ENCODE data around the gene ZNF8.
A peak's percentile ranks its signal among the peaks of the same experiment; 100 is the strongest.

Gene ZNF8

GRCh38 chr19:58318297-58318696 is 39.5 kb downstream of the ZNF8 start:
- no peak overlapping the region for H3K9ac ChIP-seq (ENCODE audit: low read length)
- no peaks in the 10 kb centered on the region for H3K4me1 ChIP-seq (ENCODE audit: control insufficient read depth, insufficient read depth, low read depth, low read length)
- H2AFZ ChIP-seq (ENCODE audit: low read depth, low read length): no peak overlapping the region
- H3K4me2 ChIP-seq (ENCODE audit: low read length, poor library complexity, severe bottlenecking): no peak overlapping the region
- H3K27ac ChIP-seq (ENCODE audit: low read length, poor library complexity, severe bottlenecking): no peak overlapping the region
- H2AK5ac ChIP-seq (ENCODE audit: low read length, severe bottlenecking): no peak overlapping the region
- no peak overlapping the region for H3K4me3 ChIP-seq (ENCODE audit: insufficient read depth in 1 of 2, low read depth in 1 of 2, low read length in 2 of 2)
- no peak overlapping the region for H3K4ac ChIP-seq (ENCODE audit: low read depth in 1 of 2, low read length in 2 of 2)
- no peak overlapping the region for H2BK120ac ChIP-seq (ENCODE audit: low read depth, low read length)
- WGBS: 94% methylated on average over 4 of the region's 4 CpGs
- no peaks in the 10 kb centered on the region for H3K27me3 ChIP-seq (ENCODE audit: control insufficient read depth in 1 of 2, insufficient read depth in 1 of 2, low read length in 2 of 2)
- H4K91ac ChIP-seq (ENCODE audit: low read length): no peak overlapping the region
- no peak overlapping the region for H2BK5ac ChIP-seq (ENCODE audit: low read depth, low read length, poor library complexity, severe bottlenecking)
- peaks cover 32% of the 10 kb centered on the region for H3K79me1 ChIP-seq (replicated peaks; ENCODE audit: low read length, poor library complexity, severe bottlenecking)
- H2BK12ac ChIP-seq (ENCODE audit: low read length in 2 of 2): no peak overlapping the region
- no peak overlapping the region for H4K8ac ChIP-seq (ENCODE audit: low read length)
- no peak for DNase-seq
- H3K36me3 ChIP-seq (ENCODE audit: control insufficient read depth in 1 of 2, insufficient read depth in 2 of 2, low read depth in 1 of 2, low read length in 2 of 2): peaks cover 34 to 58% of the 10 kb centered on the region in 2 experiments
- no peak overlapping the region for H2BK15ac ChIP-seq (ENCODE audit: low read depth, poor library complexity, severe bottlenecking)
- H3K23ac ChIP-seq (ENCODE audit: low read length in 2 of 2): no peak overlapping the region
- H3K14ac ChIP-seq (ENCODE audit: low read length in 2 of 2): no peak overlapping the region
- H3K9me3 ChIP-seq (ENCODE audit: control insufficient read depth, low read length): no peaks in the 10 kb centered on the region
- H3K18ac ChIP-seq (ENCODE audit: low read depth in 1 of 2, low read length in 2 of 2): no peak overlapping the region

GRCh38 chr19:58319241-58319640 is 40.5 kb downstream of the ZNF8 start:
- no peak overlapping the region for H2AK5ac ChIP-seq (ENCODE audit: low read length, severe bottlenecking)
- no peaks in the 10 kb centered on the region for H3K4me1 ChIP-seq (ENCODE audit: control insufficient read depth, insufficient read depth, low read depth, low read length)
- no peak overlapping the region for H3K4me2 ChIP-seq (ENCODE audit: low read length, poor library complexity, severe bottlenecking)
- no peak overlapping the region for H2AFZ ChIP-seq (ENCODE audit: low read depth, low read length)
- no peak overlapping the region for H3K23ac ChIP-seq (ENCODE audit: low read length in 2 of 2)
- peaks cover 31 to 50% of the 10 kb centered on the region in 2 experiments for H3K36me3 ChIP-seq (ENCODE audit: control insufficient read depth in 1 of 2, insufficient read depth in 2 of 2, low read depth in 1 of 2, low read length in 2 of 2)
- no peak overlapping the region for H3K18ac ChIP-seq (ENCODE audit: low read depth in 1 of 2, low read length in 2 of 2)
- H3K79me1 ChIP-seq (replicated peaks; ENCODE audit: low read length, poor library complexity, severe bottlenecking): peaks cover 35% of the 10 kb centered on the region
- no peaks in the 10 kb centered on the region for H3K9me3 ChIP-seq (ENCODE audit: control insufficient read depth, low read length)
- H2BK12ac ChIP-seq (ENCODE audit: low read length in 2 of 2): no peak overlapping the region
- no peak overlapping the region for H2BK5ac ChIP-seq (ENCODE audit: low read depth, low read length, poor library complexity, severe bottlenecking)
- H3K4ac ChIP-seq (ENCODE audit: low read depth in 1 of 2, low read length in 2 of 2): no peak overlapping the region
- H4K8ac ChIP-seq (ENCODE audit: low read length): no peak overlapping the region
- no peak overlapping the region for H3K9ac ChIP-seq (ENCODE audit: low read length)
- H3K14ac ChIP-seq (ENCODE audit: low read length in 2 of 2): no peak overlapping the region
- no peak overlapping the region for H3K27ac ChIP-seq (ENCODE audit: low read length, poor library complexity, severe bottlenecking)
- no peak overlapping the region for H2BK15ac ChIP-seq (ENCODE audit: low read depth, poor library complexity, severe bottlenecking)
- no peaks in the 10 kb centered on the region for H3K27me3 ChIP-seq (ENCODE audit: control insufficient read depth in 1 of 2, insufficient read depth in 1 of 2, low read length in 2 of 2)
- WGBS: 98% methylated on average over 10 of the region's 10 CpGs
- DNase-seq: no peak
- H2BK120ac ChIP-seq (ENCODE audit: low read depth, low read length): no peak overlapping the region
- H3K4me3 ChIP-seq (ENCODE audit: insufficient read depth in 1 of 2, low read depth in 1 of 2, low read length in 2 of 2): no peak overlapping the region
- no peak overlapping the region for H4K91ac ChIP-seq (ENCODE audit: low read length)

GRCh38 chr19:58325311-58326022 is 46.7 kb downstream of the ZNF8 start:
- no peak overlapping the region for H4K8ac ChIP-seq (ENCODE audit: low read length)
- no peaks in the 10 kb centered on the region for H3K9me3 ChIP-seq (ENCODE audit: control insufficient read depth, low read length)
- H3K4ac ChIP-seq (ENCODE audit: low read depth in 1 of 2, low read length in 2 of 2): no peak overlapping the region
- H2BK15ac ChIP-seq (ENCODE audit: low read depth, poor library complexity, severe bottlenecking): no peak overlapping the region
- no peaks in the 10 kb centered on the region for H3K27me3 ChIP-seq (ENCODE audit: control insufficient read depth in 1 of 2, insufficient read depth in 1 of 2, low read length in 2 of 2)
- H3K23ac ChIP-seq (ENCODE audit: low read length in 2 of 2): no peak overlapping the region
- peak; percentile 12 for DNase-seq
- H3K4me3 ChIP-seq (ENCODE audit: insufficient read depth in 1 of 2, low read depth in 1 of 2, low read length in 2 of 2): peak overlapping the region in 1 of 2 experiments; percentile 99
- H3K4me1 ChIP-seq (ENCODE audit: control insufficient read depth, insufficient read depth, low read depth, low read length): peaks cover 21% of the 10 kb centered on the region
- no peak overlapping the region for H3K14ac ChIP-seq (ENCODE audit: low read length in 2 of 2)
- H2BK12ac ChIP-seq (ENCODE audit: low read length in 2 of 2): no peak overlapping the region
- no peak overlapping the region for H3K27ac ChIP-seq (ENCODE audit: low read length, poor library complexity, severe bottlenecking)
- peaks cover 41% of the 10 kb centered on the region for H3K79me1 ChIP-seq (replicated peaks; ENCODE audit: low read length, poor library complexity, severe bottlenecking)
- no peak overlapping the region for H3K18ac ChIP-seq (ENCODE audit: low read depth in 1 of 2, low read length in 2 of 2)
- H2BK120ac ChIP-seq (ENCODE audit: low read depth, low read length): no peak overlapping the region
- peaks cover 5 to 25% of the 10 kb centered on the region in 2 experiments for H3K36me3 ChIP-seq (ENCODE audit: control insufficient read depth in 1 of 2, insufficient read depth in 2 of 2, low read depth in 1 of 2, low read length in 2 of 2)
- no peak overlapping the region for H2BK5ac ChIP-seq (ENCODE audit: low read depth, low read length, poor library complexity, severe bottlenecking)
- no peak overlapping the region for H2AFZ ChIP-seq (ENCODE audit: low read depth, low read length)
- 82% methylated on average over 6 of the region's 6 CpGs for WGBS
- H2AK5ac ChIP-seq (ENCODE audit: low read length, severe bottlenecking): no peak overlapping the region
- H3K9ac ChIP-seq (ENCODE audit: low read length): peak overlapping the region; percentile 93
- H3K4me2 ChIP-seq (ENCODE audit: low read length, poor library complexity, severe bottlenecking): peak overlapping the region; percentile 3
- no peak overlapping the region for H4K91ac ChIP-seq (ENCODE audit: low read length)

DNA sequence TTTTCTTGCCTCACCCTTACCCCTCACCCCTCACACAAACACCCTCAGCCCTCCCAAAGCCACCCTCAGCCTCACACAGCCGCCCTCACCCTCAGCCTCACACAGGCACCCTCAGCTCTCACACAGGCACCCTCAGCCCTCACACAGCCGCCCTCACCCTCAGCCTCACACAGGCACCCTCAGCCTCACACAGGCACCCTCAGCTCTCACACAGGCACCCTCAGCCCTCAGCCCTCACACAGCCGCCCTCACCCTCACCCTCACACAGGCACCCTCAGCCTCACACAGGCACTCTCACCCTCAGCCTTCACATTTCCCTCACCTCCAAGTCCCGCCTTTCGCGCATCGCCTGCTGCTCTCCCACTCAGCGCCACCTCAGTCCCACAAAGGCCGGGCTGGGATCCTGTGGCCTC is 47.8 kb downstream of the ZNF8 start:
- Histone ChIP-seq H3K18ac (ENCODE audit: low read depth in 1 of 2, low read length in 2 of 2) (peak overlapping the region in 1 of 2 experiments; percentile 83), H3K79me1 (replicated peaks; ENCODE audit: low read length, poor library complexity, severe bottlenecking) (peaks cover 38% of the 10 kb centered on the region), H3K27me3 (ENCODE audit: control insufficient read depth in 1 of 2, insufficient read depth in 1 of 2, low read length in 2 of 2) (no peaks in the 10 kb centered on the region), H2BK5ac (ENCODE audit: low read depth, low read length, poor library complexity, severe bottlenecking) (no peak overlapping the region), H3K9ac (ENCODE audit: low read length) (peak overlapping the region; percentile 93), H3K14ac (ENCODE audit: low read length in 2 of 2) (peak overlapping the region in 1 of 2 experiments; percentile 91), H3K4ac (ENCODE audit: low read depth in 1 of 2, low read length in 2 of 2) (peak overlapping the region; percentile 62 to 78), H2AK5ac (ENCODE audit: low read length, severe bottlenecking) (no peak overlapping the region), H3K4me1 (ENCODE audit: control insufficient read depth, insufficient read depth, low read depth, low read length) (peaks cover 21% of the 10 kb centered on the region), H4K8ac (ENCODE audit: low read length) (peak overlapping the region; percentile 80), H3K36me3 (ENCODE audit: control insufficient read depth in 1 of 2, insufficient read depth in 2 of 2, low read depth in 1 of 2, low read length in 2 of 2) (peaks cover 5 to 21% of the 10 kb centered on the region in 2 experiments), H2BK120ac (ENCODE audit: low read depth, low read length) (no peak overlapping the region), H3K27ac (ENCODE audit: low read length, poor library complexity, severe bottlenecking) (no peak overlapping the region), H2BK12ac (ENCODE audit: low read length in 2 of 2) (peak overlapping the region; percentile 23 to 34), H3K4me2 (ENCODE audit: low read length, poor library complexity, severe bottlenecking) (peak overlapping the region; percentile 93), H4K91ac (ENCODE audit: low read length) (peak overlapping the region; percentile 80), H2BK15ac (ENCODE audit: low read depth, poor library complexity, severe bottlenecking) (no peak overlapping the region), H3K9me3 (ENCODE audit: control insufficient read depth, low read length) (no peaks in the 10 kb centered on the region), H2AFZ (ENCODE audit: low read depth, low read length) (peak overlapping the region; percentile 78), H3K4me3 (ENCODE audit: insufficient read depth in 1 of 2, low read depth in 1 of 2, low read length in 2 of 2) (peak overlapping the region; percentile 97 to 99), H3K23ac (ENCODE audit: low read length in 2 of 2) (peak overlapping the region in 1 of 2 experiments; percentile 16)
- WGBS: 4% methylated on average over 9 of the region's 9 CpGs
- no peak for DNase-seq
